Thyroid gland (tissue), 4 donors: ENCODE data around the gene TMEM19. TPM values are rescaled to one million over a fixed set of nuclear protein-coding genes. Genes with fewer than 3 reads are reported as not detected.
A peak's percentile ranks its signal among the peaks of the same experiment; 100 is the strongest.

Experiments used
- DNase-seq, 2 donors: peaks; one replicate each; pipeline ENCODE4 v3.0.0-alpha.2; 2019
- H3K27ac ChIP-seq, 3 donors: fragments of 200-600 bp; sonication (generic); 1 replicate in 2 of 3; 2 replicates in 1 of 3; pipeline ENCODE4 v1.5.1; 2016 to 2019; ENCODE audit warnings: mild to moderate bottlenecking in 1 of 3, moderate library complexity in 1 of 3
- H3K27me3 ChIP-seq: fragments of 200-600 bp; sonication (generic); one replicate; pipeline ENCODE4 v1.5.1; 2019
- H3K36me3 ChIP-seq, 2 donors: fragments of 200-600 bp; sonication (generic); one replicate each; pipeline ENCODE4 v1.5.1; 2016 to 2019
- H3K4me1 ChIP-seq, 2 donors: fragments of 200-600 bp; sonication (generic); one replicate each; pipeline ENCODE4 v1.5.1; 2017 to 2019
- H3K4me3 ChIP-seq, 3 donors: fragments of 200-600 bp; sonication (generic); replicated peaks in 1 of 3; 1 replicate in 2 of 3; 2 replicates in 1 of 3; pipeline ENCODE4 v1.5.1; 2016; ENCODE audit warnings: mild to moderate bottlenecking in 1 of 3
- H3K9me3 ChIP-seq: fragments of 200-600 bp; sonication (generic); one replicate; pipeline ENCODE4 v1.5.1; 2017
- CTCF ChIP-seq, 6 experiments: fragments of 200-600 bp in 3 of 6; fragments of 450-650 bp in 3 of 6; sonication (generic) in 3 of 6; IDR thresholded peaks; one replicate each; pipeline ENCODE4 v1.5.1; 2016 to 2019; ENCODE audit warnings: antibody characterized with exemption in 6 of 6, mild to moderate bottlenecking in 2 of 6, inconsistent platforms in 1 of 6, moderate library complexity in 1 of 6
- POLR2A ChIP-seq, 2 donors: fragments of 450-650 bp; IDR thresholded peaks; one replicate each; pipeline ENCODE4 v1.6.1; 2017; ENCODE audit warnings: antibody characterized with exemption in 2 of 2, mild to moderate bottlenecking in 2 of 2, moderate library complexity in 1 of 2
- WGBS, 2 donors: methylation state at CpG; one replicate each; pipeline ENCODE4 v1.1.5; 2017; 5-methylcytosine and 5-hydroxymethylcytosine counted together
- intact Hi-C: fragments of 100-400 bp; cut with DNase I; formaldehyde crosslinking; loops from one replicate; pipeline ENCODE4 v1.15.1; 2023
- total RNA-seq, 4 donors: library from RNA; depleted of rRNA; stranded (reverse); fragments of >200 nt; gene quantifications; one replicate each; pipeline ENCODE4 v1.2.3, GENCODE V29; 2016

Gene TMEM19
- total RNA-seq, 4 donors from 2014 or later: 29.3 to 50.0 (median 47.4) TPM

DNA sequence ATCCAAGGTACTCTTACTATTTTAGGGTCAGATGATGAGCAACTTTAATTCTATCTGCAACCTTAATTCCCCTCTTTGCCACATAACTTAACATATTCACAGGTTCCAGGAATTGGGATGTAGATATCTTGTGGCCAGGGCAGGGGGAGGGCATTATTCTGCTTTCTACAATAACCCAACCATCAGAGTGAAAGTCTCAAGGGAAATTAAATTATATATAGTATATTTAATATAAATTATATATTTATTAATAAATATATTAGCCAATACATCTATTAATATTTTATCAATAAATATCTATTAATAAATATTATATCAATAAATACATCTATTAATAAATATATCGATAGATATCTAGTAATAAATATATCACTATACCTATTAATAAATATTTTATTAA, 57.1 kb downstream of the TMEM19 start:
- H3K4me3 ChIP-seq: no peak overlapping the region
- H3K36me3 ChIP-seq: no peaks in the 10 kb centered on the region
- TF ChIP-seq POLR2A (IDR thresholded peaks at IDR 0.05) (no peak), CTCF (IDR thresholded peaks at IDR 0.05) (no peak)
- no peak for DNase-seq
- H3K27ac ChIP-seq: no peak overlapping the region
- H3K27me3 ChIP-seq: no peaks in the 10 kb centered on the region
- intact Hi-C loops: no loop called here
- H3K9me3 ChIP-seq: no peaks in the 10 kb centered on the region
- 33 to 60% methylated on average over 1 of the region's 1 CpG for WGBS, 2 donors
- H3K4me1 ChIP-seq: no peaks in the 10 kb centered on the region

DNA sequence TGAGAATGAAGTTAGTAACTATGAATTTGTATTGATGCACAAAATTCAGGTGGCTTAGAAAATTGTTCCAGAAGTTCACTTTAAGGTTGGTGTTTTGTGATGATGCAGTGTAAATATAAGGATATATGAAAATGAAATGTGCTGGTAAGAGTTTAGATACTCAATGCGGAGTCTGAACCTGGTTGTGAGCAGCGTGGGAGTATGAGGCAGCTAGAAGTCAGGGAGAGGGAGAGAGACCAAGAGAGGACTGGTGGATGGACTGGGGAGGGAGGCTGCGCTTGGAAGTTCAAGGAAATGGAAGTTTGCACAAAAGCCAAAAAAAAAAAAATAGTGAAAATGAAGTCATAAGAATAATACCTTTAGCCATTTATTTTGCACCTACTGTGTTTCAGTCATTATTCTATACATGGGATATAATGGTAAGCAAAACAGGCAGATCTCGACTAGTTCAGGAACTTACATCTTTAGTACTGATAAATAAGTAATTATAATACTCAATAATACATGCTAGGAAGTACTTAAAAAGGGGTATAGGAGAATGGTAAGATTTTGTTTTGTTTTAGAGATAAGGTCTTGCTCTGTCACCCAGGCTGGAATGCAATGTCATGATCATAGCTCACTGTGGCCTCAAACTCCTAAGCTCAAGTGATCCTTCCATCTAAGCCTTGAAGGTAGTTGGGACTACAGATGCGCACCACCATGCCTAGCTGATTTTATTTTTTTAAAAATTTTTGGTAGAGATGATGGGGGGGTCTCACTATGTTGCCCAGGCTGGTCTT, 58.8 kb downstream of the TMEM19 start:
- DNase-seq: no peak
- Histone ChIP-seq H3K4me1 (no peaks in the 10 kb centered on the region), H3K27ac (no peak overlapping the region), H3K4me3 (no peak overlapping the region), H3K27me3 (no peaks in the 10 kb centered on the region), H3K9me3 (no peaks in the 10 kb centered on the region), H3K36me3 (no peaks in the 10 kb centered on the region)
- TF ChIP-seq POLR2A (IDR thresholded peaks at IDR 0.05) (no peak), CTCF (IDR thresholded peaks at IDR 0.05) (no peak)
- 91% methylated on average over 5 of the region's 5 CpGs for WGBS, 2 donors
- intact Hi-C loops: no loop called here

- Histone ChIP-seq H3K4me3 (no peak overlapping the region), H3K4me1 (no peaks in the 10 kb centered on the region), H3K9me3 (no peaks in the 10 kb centered on the region), H3K36me3 (no peaks in the 10 kb centered on the region), H3K27me3 (no peaks in the 10 kb centered on the region), H3K27ac (no peak overlapping the region)
- intact Hi-C loops: no loop called here
- peak; percentile 16 to 29 for DNase-seq
- WGBS, 2 donors: 32 to 36% methylated on average over 4 of the region's 4 CpGs
- peak in 5 of 6 experiments; percentile 34 to 86 (median 78) for TF ChIP-seq CTCF (IDR thresholded peaks at IDR 0.05)
- no peak for TF ChIP-seq POLR2A (IDR thresholded peaks at IDR 0.05)
These were observed 61.2 kb downstream of the TMEM19 start for GRCh38 chr12:71746974-71747611.

- H3K27me3 ChIP-seq: no peaks in the 10 kb centered on the region
- TF ChIP-seq CTCF (IDR thresholded peaks at IDR 0.05): no peak
- intact Hi-C loops: no loop called here
- H3K4me3 ChIP-seq: no peak overlapping the region
- H3K4me1 ChIP-seq: no peaks in the 10 kb centered on the region
- DNase-seq: no peak
- H3K27ac ChIP-seq: no peak overlapping the region
- H3K36me3 ChIP-seq: no peaks in the 10 kb centered on the region
- WGBS, 2 donors: 49 to 53% methylated on average over 5 of the region's 5 CpGs
- H3K9me3 ChIP-seq: no peaks in the 10 kb centered on the region
These were observed 62.4 kb downstream of the TMEM19 start for GRCh38 chr12:71748081-71748850.
